Adipocyte (in vitro differentiated cells): Measurements from ENCODE around the gene EMILIN1.
A peak's percentile ranks its signal among the peaks of the same experiment; 100 is the strongest.

Source experiments
- DNase-seq: peaks from one replicate; pipeline ENCODE4 v3.0.0-alpha.2; 2015; ENCODE audit warnings: low read depth
- H3K27me3 ChIP-seq: replicated peaks from 2 replicates; pipeline ENCODE4 v1.7.0; 2013; ENCODE audit warnings: mild to moderate bottlenecking, low read length, moderate library complexity; ENCODE audit not compliant: control insufficient read depth, insufficient read depth
- H3K36me3 ChIP-seq: 2 replicates; pipeline ENCODE4 v1.7.0; 2013; ENCODE audit warnings: low read length, mild to moderate bottlenecking, moderate library complexity; ENCODE audit not compliant: control insufficient read depth, insufficient read depth, severe bottlenecking
- H3K4me1 ChIP-seq: 2 replicates; pipeline ENCODE4 v1.7.0; 2013; ENCODE audit warnings: mild to moderate bottlenecking, low read length, moderate library complexity; ENCODE audit not compliant: control insufficient read depth, insufficient read depth
- H3K4me3 ChIP-seq: 2 replicates; pipeline ENCODE4 v1.7.0; 2013; ENCODE audit warnings: mild to moderate bottlenecking, low read length, moderate library complexity
- H3K9ac ChIP-seq: 2 replicates; pipeline ENCODE4 v1.7.0; 2013; ENCODE audit warnings: mild to moderate bottlenecking, low read length, moderate library complexity
- H3K9me3 ChIP-seq: 2 replicates; pipeline ENCODE4 v1.7.0; 2013; ENCODE audit warnings: mild to moderate bottlenecking, low read length, moderate library complexity; ENCODE audit not compliant: control insufficient read depth

The EMILIN1 gene

GRCh38 chr2:27082773-27083409, 4.5 kb downstream of the EMILIN1 start:
- no peak for DNase-seq
- no peak overlapping the region for H3K9ac ChIP-seq
- H3K4me3 ChIP-seq, result no peak overlapping the region
- H3K36me3 ChIP-seq, result peaks cover 10% of the 10 kb centered on the region
- peaks cover 43% of the 10 kb centered on the region for H3K4me1 ChIP-seq
- no peaks in the 10 kb centered on the region for H3K27me3 ChIP-seq
- H3K9me3 ChIP-seq, result no peaks in the 10 kb centered on the region

GRCh38 chr2:27083410-27084296, 5.2 kb downstream of the EMILIN1 start:
- no peak for DNase-seq
- H3K4me3 ChIP-seq, result no peak overlapping the region
- H3K4me1 ChIP-seq, result peaks cover 41% of the 10 kb centered on the region
- H3K9me3 ChIP-seq, result no peaks in the 10 kb centered on the region
- no peaks in the 10 kb centered on the region for H3K27me3 ChIP-seq
- no peak overlapping the region for H3K9ac ChIP-seq
- peaks cover 10% of the 10 kb centered on the region for H3K36me3 ChIP-seq

- H3K4me3 ChIP-seq, result no peak overlapping the region
- no peaks in the 10 kb centered on the region for H3K9me3 ChIP-seq
- no peaks in the 10 kb centered on the region for H3K27me3 ChIP-seq
- peaks cover 10% of the 10 kb centered on the region for H3K36me3 ChIP-seq
- H3K4me1 ChIP-seq, result peaks cover 36% of the 10 kb centered on the region
- DNase-seq, result no peak
- no peak overlapping the region for H3K9ac ChIP-seq
Observed at GRCh38 chr2:27084297-27085061, 6.1 kb downstream of the EMILIN1 start.

- Histone ChIP-seq H3K9ac (peak overlapping the region; percentile 90), H3K4me3 (peak overlapping the region; percentile 82)
- DNase-seq, result no peak
Observed at GRCh38 chr2:27085062-27085672, 6.8 kb downstream of the EMILIN1 start.

GRCh38 chr2:27085673-27086089, 7.3 kb downstream of the EMILIN1 start:
- Histone ChIP-seq H3K9me3 (no peaks in the 10 kb centered on the region), H3K4me3 (peak overlapping the region; percentile 82)
- peak; percentile 41 for DNase-seq

More at GRCh38 chr2:27085062-27085672, 6.8 kb downstream of the EMILIN1 start:
- Histone ChIP-seq H3K27me3 (no peaks in the 10 kb centered on the region), H3K4me1 (peaks cover 30% of the 10 kb centered on the region), H3K36me3 (peaks cover 10% of the 10 kb centered on the region), H3K9me3 (no peaks in the 10 kb centered on the region)

GRCh38 chr2:27086090-27086723, 7.8 kb downstream of the EMILIN1 start:
- Histone ChIP-seq H3K9me3 (no peaks in the 10 kb centered on the region), H3K9ac (peak overlapping the region; percentile 90), H3K27me3 (no peaks in the 10 kb centered on the region), H3K36me3 (peaks cover 10% of the 10 kb centered on the region), H3K4me3 (peak overlapping the region; percentile 82), H3K4me1 (peaks cover 19% of the 10 kb centered on the region)
- DNase-seq, result peak; percentile 97

More at GRCh38 chr2:27085673-27086089, 7.3 kb downstream of the EMILIN1 start:
- peaks cover 10% of the 10 kb centered on the region for H3K36me3 ChIP-seq
- peak overlapping the region; percentile 90 for H3K9ac ChIP-seq
- no peaks in the 10 kb centered on the region for H3K27me3 ChIP-seq
- peaks cover 24% of the 10 kb centered on the region for H3K4me1 ChIP-seq

- no peaks in the 10 kb centered on the region for H3K9me3 ChIP-seq
- DNase-seq, result no peak
- H3K36me3 ChIP-seq, result peaks cover 8% of the 10 kb centered on the region
- peak within 1 kb of the TSS; percentile 90 for H3K9ac ChIP-seq
- peaks cover 14% of the 10 kb centered on the region for H3K4me1 ChIP-seq
- H3K27me3 ChIP-seq, result no peaks in the 10 kb centered on the region
- H3K4me3 ChIP-seq, result peak within 1 kb of the TSS; percentile 82
Observed at GRCh38 chr2:27086724-27087593, 8.5 kb downstream of the EMILIN1 start, which contains the start of gene KHK. Gene KHK, plus strand, starts transcription at chr2:27086772. Its CDS starts 488 bp downstream, at chr2:27087260.

- no peak overlapping the region for H3K9ac ChIP-seq
- no peaks in the 10 kb centered on the region for H3K36me3 ChIP-seq
- no peak overlapping the region for H3K4me3 ChIP-seq
- no peak for DNase-seq
- H3K4me1 ChIP-seq, result peaks cover 14% of the 10 kb centered on the region
- no peaks in the 10 kb centered on the region for H3K9me3 ChIP-seq
- no peaks in the 10 kb centered on the region for H3K27me3 ChIP-seq
Observed at GRCh38 chr2:27087823-27088410, 9.5 kb downstream of the EMILIN1 start.

GRCh38 chr2:27088634-27089033, 10.2 kb downstream of the EMILIN1 start:
- Histone ChIP-seq H3K36me3 (no peaks in the 10 kb centered on the region), H3K27me3 (no peaks in the 10 kb centered on the region), H3K4me1 (peaks cover 14% of the 10 kb centered on the region), H3K9me3 (no peaks in the 10 kb centered on the region), H3K9ac (no peak overlapping the region), H3K4me3 (no peak overlapping the region)
- no peak for DNase-seq
